ENCODE results near the gene NAV3. TPM values are rescaled to one million over a fixed set of nuclear protein-coding genes. Genes with fewer than 3 reads are reported as not detected.

NAV3 gene
- total and polyA plus RNA-seq, 5 donors = 2.0 to 6.8 (median 4.4) TPM

- intact Hi-C loops (cut with DNase I) = no loop called here
- DNase-seq = no peak
- ATAC-seq = no peak
- Histone ChIP-seq H3K27me3 (ENCODE audit: control insufficient read depth, insufficient read depth) (no peaks in the 10 kb centered on the region), H3K27ac (ENCODE audit: low read length) (no peak overlapping the region), H3K4me3 (ENCODE audit: low read length) (no peak overlapping the region), H3K4me1 (ENCODE audit: control insufficient read depth, insufficient read depth, low read length) (peaks cover 2% of the 10 kb centered on the region), H3K9me3 (ENCODE audit: control insufficient read depth, low read length) (no peaks in the 10 kb centered on the region)
Observed at GRCh38 chr12:77893918-77894317, 63.2 kb downstream of the NAV3 start.

DNA sequence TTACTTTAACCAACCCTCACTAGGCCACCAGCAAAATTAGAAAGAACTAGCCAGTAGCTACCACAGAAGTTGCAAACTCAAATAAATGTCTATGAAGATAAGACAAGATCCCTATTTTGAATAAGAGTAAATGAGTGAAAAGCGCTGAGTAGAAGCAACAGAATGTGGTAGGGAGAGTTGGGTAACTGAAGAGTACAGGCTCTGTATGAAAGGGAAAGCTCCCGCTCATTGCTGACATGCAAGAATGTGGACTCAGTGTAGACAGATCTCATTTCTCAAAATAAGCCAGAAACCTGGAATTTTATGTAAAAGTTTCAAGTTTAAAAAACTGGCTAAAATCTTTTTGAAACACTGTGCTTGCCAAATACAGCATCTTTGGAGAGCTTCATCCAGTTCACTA lies 63.9 kb downstream of the NAV3 start:
- no peaks in the 10 kb centered on the region for H3K27me3 ChIP-seq (ENCODE audit: control insufficient read depth, insufficient read depth)
- intact Hi-C loops (cut with DNase I) = no loop called here
- peaks cover 2% of the 10 kb centered on the region for H3K4me1 ChIP-seq (ENCODE audit: control insufficient read depth, insufficient read depth, low read length)
- no peak overlapping the region for H3K27ac ChIP-seq (ENCODE audit: low read length)
- H3K9me3 ChIP-seq (ENCODE audit: control insufficient read depth, low read length) = no peaks in the 10 kb centered on the region
- H3K4me3 ChIP-seq (ENCODE audit: low read length) = no peak overlapping the region
- DNase-seq (no peak), ATAC-seq (no peak)
- 92% methylated on average over 2 of the region's 2 CpGs for WGBS

DNA sequence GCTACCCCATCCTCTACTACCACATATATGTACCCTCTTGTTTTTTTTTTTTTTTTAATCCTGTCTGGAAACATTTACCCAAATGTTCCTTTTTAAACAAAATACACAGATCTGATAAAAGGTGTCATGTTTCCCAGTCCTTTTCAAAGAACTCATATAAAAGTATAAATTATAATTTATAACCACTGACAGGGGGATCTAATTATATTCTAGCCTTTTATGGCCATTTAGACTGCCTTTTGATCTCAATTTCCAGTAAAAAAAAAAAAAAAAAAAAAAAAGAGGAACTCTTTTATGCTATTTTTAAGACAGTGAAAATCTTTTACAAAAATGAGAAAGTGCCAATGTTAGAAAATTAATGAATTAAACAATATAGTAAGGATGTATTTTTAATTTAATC lies 65.0 kb downstream of the NAV3 start:
- H3K27ac ChIP-seq (ENCODE audit: low read length) = no peak overlapping the region
- H3K4me3 ChIP-seq (ENCODE audit: low read length) = no peak overlapping the region
- ATAC-seq = no peak
- H3K9me3 ChIP-seq (ENCODE audit: control insufficient read depth, low read length) = no peaks in the 10 kb centered on the region
- no peak for DNase-seq
- no peaks in the 10 kb centered on the region for H3K27me3 ChIP-seq (ENCODE audit: control insufficient read depth, insufficient read depth)
- H3K4me1 ChIP-seq (ENCODE audit: control insufficient read depth, insufficient read depth, low read length) = peaks cover 2% of the 10 kb centered on the region
- intact Hi-C loops (cut with DNase I) = no loop called here

GRCh38 chr12:77907936-77908335 lies 77.2 kb downstream of the NAV3 start:
- no peaks in the 10 kb centered on the region for H3K9me3 ChIP-seq (ENCODE audit: control insufficient read depth, low read length)
- H3K27me3 ChIP-seq (ENCODE audit: control insufficient read depth, insufficient read depth) = no peaks in the 10 kb centered on the region
- DNase-seq (no peak), ATAC-seq (no peak)
- H3K27ac ChIP-seq (ENCODE audit: low read length) = no peak overlapping the region
- H3K4me3 ChIP-seq (ENCODE audit: low read length) = no peak overlapping the region
- WGBS = 89% methylated on average over 1 of the region's 1 CpG
- intact Hi-C loops (cut with DNase I) = no loop called here
- H3K4me1 ChIP-seq (ENCODE audit: control insufficient read depth, insufficient read depth, low read length) = no peaks in the 10 kb centered on the region

GRCh38 chr12:77914081-77914488 lies 83.4 kb downstream of the NAV3 start:
- Histone ChIP-seq H3K4me1 (ENCODE audit: control insufficient read depth, insufficient read depth, low read length) (no peaks in the 10 kb centered on the region), H3K4me3 (ENCODE audit: low read length) (no peak overlapping the region), H3K9me3 (ENCODE audit: control insufficient read depth, low read length) (no peaks in the 10 kb centered on the region), H3K27me3 (ENCODE audit: control insufficient read depth, insufficient read depth) (no peaks in the 10 kb centered on the region), H3K27ac (ENCODE audit: low read length) (no peak overlapping the region)
- no peak for DNase-seq
- ATAC-seq = no peak
- WGBS = 53% methylated on average over 2 of the region's 2 CpGs
- intact Hi-C loops (cut with DNase I) = no loop called here

DNA sequence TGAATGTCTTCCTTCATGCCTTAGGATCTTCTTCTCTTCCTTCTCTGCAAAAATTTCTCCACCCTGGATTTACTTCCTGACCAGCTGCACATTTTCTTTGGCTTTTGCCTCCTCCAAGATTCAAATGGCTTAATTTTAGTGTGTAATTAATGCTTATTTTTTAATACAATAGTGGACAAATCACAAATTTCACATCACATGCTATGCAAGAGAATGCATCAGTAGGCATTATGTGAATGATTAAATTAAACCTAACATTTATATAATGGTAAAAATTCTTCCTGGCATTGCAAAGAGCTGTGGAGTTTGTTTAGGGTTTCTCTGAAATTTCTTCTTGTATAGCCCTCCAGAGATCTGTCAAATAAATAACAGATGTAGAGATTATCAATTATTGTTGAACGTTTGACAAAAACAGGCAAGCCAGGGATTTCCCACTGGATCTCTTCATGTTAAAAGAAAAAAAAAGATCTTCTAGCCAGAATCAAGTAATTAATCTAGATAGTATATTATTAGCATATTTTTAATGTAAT lies 84.4 kb downstream of the NAV3 start:
- no peaks in the 10 kb centered on the region for H3K9me3 ChIP-seq (ENCODE audit: control insufficient read depth, low read length)
- ATAC-seq (no peak), DNase-seq (no peak)
- intact Hi-C loops (cut with DNase I) = no loop called here
- no peaks in the 10 kb centered on the region for H3K27me3 ChIP-seq (ENCODE audit: control insufficient read depth, insufficient read depth)
- H3K4me3 ChIP-seq (ENCODE audit: low read length) = no peak overlapping the region
- no peak overlapping the region for H3K27ac ChIP-seq (ENCODE audit: low read length)
- WGBS = 37% methylated on average over 1 of the region's 1 CpG
- no peaks in the 10 kb centered on the region for H3K4me1 ChIP-seq (ENCODE audit: control insufficient read depth, insufficient read depth, low read length)

- no peak for DNase-seq
- no peak for ATAC-seq
- intact Hi-C loops (cut with DNase I) = no loop called here
- Histone ChIP-seq H3K27ac (ENCODE audit: low read length) (no peak overlapping the region), H3K4me1 (ENCODE audit: control insufficient read depth, insufficient read depth, low read length) (no peaks in the 10 kb centered on the region), H3K27me3 (ENCODE audit: control insufficient read depth, insufficient read depth) (no peaks in the 10 kb centered on the region), H3K9me3 (ENCODE audit: control insufficient read depth, low read length) (no peaks in the 10 kb centered on the region), H3K4me3 (ENCODE audit: low read length) (no peak overlapping the region)
- WGBS = 68% methylated on average over 2 of the region's 2 CpGs
Observed at GRCh38 chr12:77916276-77916675, 85.6 kb downstream of the NAV3 start.

DNA sequence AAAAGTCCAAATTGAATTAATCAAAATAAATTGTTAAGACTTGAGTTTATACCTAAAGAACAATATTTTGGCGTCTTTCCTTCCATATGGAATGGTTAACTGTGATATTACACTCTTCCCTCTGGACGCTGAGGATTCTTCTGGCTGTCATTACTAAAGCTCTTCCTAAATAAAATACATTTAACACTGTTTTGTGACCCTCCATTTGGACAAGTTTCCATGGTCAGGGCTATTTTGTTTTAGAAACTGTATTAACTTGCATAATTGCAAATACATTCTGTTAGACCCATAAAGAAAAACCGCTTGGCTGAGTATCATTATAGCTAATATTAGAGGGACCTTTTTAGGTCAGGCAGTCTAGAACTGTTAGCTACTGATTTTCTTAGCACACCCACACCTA lies 87.4 kb downstream of the NAV3 start:
- H3K27ac ChIP-seq (ENCODE audit: low read length) = no peak overlapping the region
- no peak overlapping the region for H3K4me3 ChIP-seq (ENCODE audit: low read length)
- DNase-seq = no peak
- ATAC-seq = no peak
- intact Hi-C loops (cut with DNase I) = no loop called here
- H3K9me3 ChIP-seq (ENCODE audit: control insufficient read depth, low read length) = no peaks in the 10 kb centered on the region
- H3K27me3 ChIP-seq (ENCODE audit: control insufficient read depth, insufficient read depth) = no peaks in the 10 kb centered on the region
- H3K4me1 ChIP-seq (ENCODE audit: control insufficient read depth, insufficient read depth, low read length) = no peaks in the 10 kb centered on the region
- 77% methylated on average over 3 of the region's 3 CpGs for WGBS

DNA sequence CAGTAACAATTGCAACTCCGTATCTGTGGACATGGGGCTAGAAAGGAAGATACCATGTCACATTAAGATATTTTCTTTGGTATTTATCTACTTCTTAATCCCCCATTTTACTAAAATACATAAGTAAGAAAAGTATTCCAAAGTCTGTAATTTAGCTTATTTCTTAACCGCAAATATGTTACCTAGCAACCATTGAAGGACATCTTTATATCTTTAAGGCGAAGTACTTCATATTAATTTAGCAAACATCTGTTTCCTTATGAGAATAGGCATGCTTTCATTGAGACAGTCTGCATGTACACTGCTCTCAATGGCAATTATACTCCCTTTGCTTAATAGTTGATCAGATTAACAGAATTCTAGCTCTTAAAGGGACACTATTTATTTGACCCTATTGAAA lies 88.8 kb downstream of the NAV3 start:
- Histone ChIP-seq H3K9me3 (ENCODE audit: control insufficient read depth, low read length) (no peaks in the 10 kb centered on the region), H3K27me3 (ENCODE audit: control insufficient read depth, insufficient read depth) (no peaks in the 10 kb centered on the region), H3K4me3 (ENCODE audit: low read length) (no peak overlapping the region), H3K27ac (ENCODE audit: low read length) (no peak overlapping the region), H3K4me1 (ENCODE audit: control insufficient read depth, insufficient read depth, low read length) (no peaks in the 10 kb centered on the region)
- DNase-seq = no peak
- ATAC-seq = no peak
- intact Hi-C loops (cut with DNase I) = no loop called here
- 76% methylated on average over 3 of the region's 3 CpGs for WGBS

DNA sequence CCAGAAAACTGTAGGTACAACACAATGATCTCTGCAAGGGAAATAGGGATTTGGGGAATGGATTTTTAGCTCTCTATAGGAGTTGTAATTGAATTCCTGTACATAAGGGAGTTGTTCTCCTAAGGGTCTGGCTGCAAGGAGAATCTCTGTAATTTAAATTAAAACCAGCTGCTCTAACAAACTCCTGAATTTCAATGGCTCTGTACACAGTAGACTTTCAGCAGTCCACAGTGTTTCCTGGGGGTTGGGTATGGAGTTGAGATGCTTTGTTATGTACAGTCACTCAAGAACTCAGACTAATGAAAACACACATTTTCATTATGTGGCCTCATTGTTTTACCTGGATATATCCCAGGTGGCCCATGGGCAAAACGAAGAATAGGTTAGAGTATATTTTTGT lies 93.2 kb downstream of the NAV3 start:
- no peak for ATAC-seq
- no peak overlapping the region for H3K4me3 ChIP-seq (ENCODE audit: low read length)
- no peaks in the 10 kb centered on the region for H3K4me1 ChIP-seq (ENCODE audit: control insufficient read depth, insufficient read depth, low read length)
- intact Hi-C loops (cut with DNase I) = loop anchor here in 2 of 4 donors (2.0 to 10.0 kb wide), 2 partner anchors 199 kb away; no protein-coding TSS in a partner anchor
- H3K9me3 ChIP-seq (ENCODE audit: control insufficient read depth, low read length) = no peaks in the 10 kb centered on the region
- DNase-seq = no peak
- WGBS = 78% methylated on average over 1 of the region's 1 CpG
- H3K27me3 ChIP-seq (ENCODE audit: control insufficient read depth, insufficient read depth) = no peaks in the 10 kb centered on the region
- H3K27ac ChIP-seq (ENCODE audit: low read length) = no peak overlapping the region

DNA sequence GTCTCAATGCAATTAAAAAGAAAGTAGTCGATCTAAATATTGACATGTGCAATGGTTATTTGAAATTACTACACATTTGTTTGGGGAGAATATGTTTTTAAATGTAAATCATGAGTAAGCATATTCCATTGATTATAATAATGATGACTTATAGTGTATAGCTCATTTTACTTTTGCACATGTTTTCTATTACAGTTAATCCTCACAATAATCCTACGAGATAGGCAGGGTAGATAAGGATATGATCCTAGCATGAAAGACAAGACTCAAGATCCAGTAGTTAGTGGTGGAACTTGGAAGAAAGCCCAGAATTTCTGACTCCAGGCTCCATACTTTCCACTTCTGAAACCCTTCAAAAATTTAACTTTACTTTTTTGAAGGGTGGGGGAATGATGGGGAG lies 94.0 kb downstream of the NAV3 start:
- no peaks in the 10 kb centered on the region for H3K27me3 ChIP-seq (ENCODE audit: control insufficient read depth, insufficient read depth)
- no peaks in the 10 kb centered on the region for H3K4me1 ChIP-seq (ENCODE audit: control insufficient read depth, insufficient read depth, low read length)
- ATAC-seq (no peak), DNase-seq (no peak)
- intact Hi-C loops (cut with DNase I) = loop anchor here (2.0 to 10.0 kb wide), 4 partner anchors 197 to 202 kb away; no protein-coding TSS in a partner anchor
- 78% methylated on average over 2 of the region's 2 CpGs for WGBS
- H3K9me3 ChIP-seq (ENCODE audit: control insufficient read depth, low read length) = no peaks in the 10 kb centered on the region
- no peak overlapping the region for H3K27ac ChIP-seq (ENCODE audit: low read length)
- H3K4me3 ChIP-seq (ENCODE audit: low read length) = no peak overlapping the region

- H3K4me1 ChIP-seq (ENCODE audit: control insufficient read depth, insufficient read depth, low read length) = no peaks in the 10 kb centered on the region
- no peaks in the 10 kb centered on the region for H3K27me3 ChIP-seq (ENCODE audit: control insufficient read depth, insufficient read depth)
- no peak overlapping the region for H3K4me3 ChIP-seq (ENCODE audit: low read length)
- intact Hi-C loops (cut with DNase I) = loop anchor here (2.0 to 10.0 kb wide), 4 partner anchors 198 to 203 kb away; no protein-coding TSS in a partner anchor
- ATAC-seq = peak; percentile 91 to 97
- under 1% methylated on average over 6 of the region's 6 CpGs for whole genome bisulfite sequencing
- no peaks in the 10 kb centered on the region for H3K9me3 ChIP-seq (ENCODE audit: control insufficient read depth, low read length)
- DNase-seq = peak; percentile 75 to 84 (median 76)
- no peak overlapping the region for H3K27ac ChIP-seq (ENCODE audit: low read length)
Observed at GRCh38 chr12:77925536-77926108, 94.9 kb downstream of the NAV3 start.

All from right cardiac atrium (tissue), 5 donors.